B cell (primary cell): ENCODE measurements around the gene MBTPS2. TPM values are rescaled to one million over a fixed set of nuclear protein-coding genes. Genes with fewer than 3 reads are reported as not detected.

Source experiments
- ATAC-seq: fragments of 200-7000 bp; cut with Tn5 transposase; one replicate; pipeline ENCODE4 v1.10.0; 2021; ENCODE audit warnings: low read depth, mild to moderate bottlenecking, moderate number of reproducible peaks, moderate library complexity
- CTCF ChIA-PET: fragments of 350-600 bp; sonication (Branson Sonifier 250); formaldehyde crosslinking; loops from one replicate; lab custom pipeline; 2021; ENCODE audit warnings: antibody characterized with exemption, inconsistent platforms; lab: Charles Lee
- POLR2A ChIA-PET: fragments of 350-600 bp; sonication (Branson Sonifier 250); formaldehyde crosslinking; loops from one replicate; lab custom pipeline; 2021; ENCODE audit warnings: antibody characterized with exemption; lab: Charles Lee
- DNase-seq: peaks from one replicate; pipeline ENCODE4 v3.0.0; 2013
- H2AFZ ChIP-seq: 2 replicates; pipeline ENCODE4 v1.6.1; 2012; ENCODE audit warnings: mild to moderate bottlenecking, low read depth, low read length; ENCODE audit not compliant: insufficient read depth, poor library complexity, severe bottlenecking
- H3K27ac ChIP-seq, 2 donors: 1 replicate in 1 of 2; 2 replicates in 1 of 2; pipeline ENCODE4 v1.5.1; 2012 to 2013; ENCODE audit warnings: low read length in 2 of 2, mild to moderate bottlenecking in 2 of 2, moderate library complexity in 1 of 2
- H3K27me3 ChIP-seq, 4 experiments: fragments of 200-600 bp in 1 of 4; sonication (generic) in 1 of 4; replicated peaks in 1 of 4; 1 replicate in 2 of 4; 2 replicates in 2 of 4; pipeline versions ENCODE4 v1.6.1 to v1.7.0; 2013 to 2016; ENCODE audit warnings: low read length in 3 of 4, mild to moderate bottlenecking in 2 of 4, mixed read lengths in 1 of 4, moderate library complexity in 1 of 4; ENCODE audit not compliant: insufficient read depth in 4 of 4, control insufficient read depth in 3 of 4; ENCODE audit errors: control extremely low read depth in 1 of 4
- H3K36me3 ChIP-seq, 2 experiments: replicated peaks in 1 of 2; 1 replicate in 1 of 2; 2 replicates in 1 of 2; pipeline versions ENCODE4 v1.6.1 to v1.7.1; 2013; ENCODE audit warnings: low read length in 1 of 2; ENCODE audit not compliant: insufficient read depth in 2 of 2, control insufficient read depth in 1 of 2; ENCODE audit errors: control extremely low read depth in 1 of 2, extremely low read depth in 1 of 2
- H3K4me1 ChIP-seq, 2 donors: fragments of 200-600 bp in 1 of 2; sonication (generic) in 1 of 2; 1 replicate in 1 of 2; 2 replicates in 1 of 2; pipeline versions ENCODE4 v1.5.1 to v1.6.1; 2013 to 2017; ENCODE audit warnings: low read length in 2 of 2; ENCODE audit not compliant: control insufficient read depth in 2 of 2, insufficient read depth in 2 of 2
- H3K4me2 ChIP-seq: replicated peaks from 2 replicates; pipeline ENCODE3; 2012; ENCODE audit warnings: mild to moderate bottlenecking, low read depth, low read length; ENCODE audit not compliant: poor library complexity, severe bottlenecking
- H3K4me3 ChIP-seq, 5 experiments: fragments of 200-600 bp in 1 of 5; sonication (generic) in 1 of 5; 1 replicate in 3 of 5; 2 replicates in 2 of 5; pipeline versions ENCODE4 v1.5.1 to v1.7.0; 2011 to 2016; ENCODE audit warnings: low read length in 4 of 5, mild to moderate bottlenecking in 4 of 5, low read depth in 2 of 5, control low read depth in 1 of 5, moderate library complexity in 1 of 5; ENCODE audit not compliant: insufficient read depth in 1 of 5; ENCODE audit errors: control extremely low read depth in 1 of 5, extremely low read depth in 1 of 5
- H3K79me2 ChIP-seq: fragments of 200-600 bp; sonication (generic); one replicate; pipeline ENCODE4 v1.6.0; 2016; ENCODE audit warnings: low read length; ENCODE audit not compliant: control insufficient read depth, insufficient read depth
- H3K9ac ChIP-seq: fragments of 200-600 bp; sonication (generic); 2 replicates; pipeline ENCODE4 v1.6.1; 2017; ENCODE audit warnings: mild to moderate bottlenecking, low read length, moderate library complexity
- H3K9me3 ChIP-seq, 3 donors: one replicate each; pipeline versions ENCODE4 v1.6.1 to v1.7.1; 2013; ENCODE audit warnings: low read length in 2 of 3; ENCODE audit not compliant: control insufficient read depth in 2 of 3, insufficient read depth in 1 of 3; ENCODE audit errors: control extremely low read depth in 1 of 3
- H4K20me1 ChIP-seq: 2 replicates; pipeline ENCODE4 v1.6.0; 2012; ENCODE audit warnings: mild to moderate bottlenecking, low read length; ENCODE audit not compliant: insufficient read depth, control insufficient read depth, poor library complexity, severe bottlenecking
- H3K27ac Mint-ChIP-seq: one replicate; pipeline ENCODE4 v1.8.0; 2021; ENCODE audit warnings: mixed read lengths
- H3K27me3 Mint-ChIP-seq: one replicate; pipeline ENCODE4 v1.8.0; 2021; ENCODE audit warnings: mixed read lengths
- H3K4me1 Mint-ChIP-seq: one replicate; pipeline ENCODE4 v1.8.0; 2021; ENCODE audit warnings: mixed read lengths
- H3K4me3 Mint-ChIP-seq: one replicate; pipeline ENCODE4 v1.8.0; 2021; ENCODE audit warnings: mixed read lengths
- H3K9me3 Mint-ChIP-seq: one replicate; pipeline ENCODE4 v1.8.0; 2022; ENCODE audit warnings: mixed read lengths; ENCODE audit not compliant: insufficient read depth
- EZH2 ChIP-seq: IDR thresholded peaks from 2 replicates; pipeline ENCODE4 v1.6.1; 2012; ENCODE audit warnings: borderline replicate concordance, low read depth, mild to moderate bottlenecking, moderate library complexity, low read length; ENCODE audit not compliant: insufficient read depth, poor library complexity, severe bottlenecking
- intact Hi-C: fragments of 100-400 bp; cut with micrococcal nuclease; formaldehyde crosslinking; loops from one replicate; pipeline ENCODE4 v1.10.0; 2022
- polyA plus RNA-seq: library from polyadenylated mRNA; depleted of rRNA; stranded (reverse); fragments of >200 nt; gene quantifications from 2 replicates; pipeline ENCODE4 v1.2.3, GENCODE V29; 2012
- total RNA-seq, 2 donors: library from RNA; stranded (reverse); fragments of 120-200 nt in 1 of 2; gene quantifications; 1 replicate in 1 of 2; 2 replicates in 1 of 2; pipeline versions ENCODE4 v1.2.3 to v1.2.4, GENCODE V29; 2013 to 2022
- TF ChIP-seq, protein P1 (sequence below): fragments of 200-600 bp; IDR thresholded peaks from one replicate; pipeline ENCODE4 v1.8.0; 2022; ENCODE audit warnings: antibody characterized with exemption, mild to moderate bottlenecking

The MBTPS2 gene
- total and polyA plus RNA-seq, 2 donors (not counting 1 experiment from before 2014, with no cell fraction given) = 1.8 to 8.2 TPM

DNA sequence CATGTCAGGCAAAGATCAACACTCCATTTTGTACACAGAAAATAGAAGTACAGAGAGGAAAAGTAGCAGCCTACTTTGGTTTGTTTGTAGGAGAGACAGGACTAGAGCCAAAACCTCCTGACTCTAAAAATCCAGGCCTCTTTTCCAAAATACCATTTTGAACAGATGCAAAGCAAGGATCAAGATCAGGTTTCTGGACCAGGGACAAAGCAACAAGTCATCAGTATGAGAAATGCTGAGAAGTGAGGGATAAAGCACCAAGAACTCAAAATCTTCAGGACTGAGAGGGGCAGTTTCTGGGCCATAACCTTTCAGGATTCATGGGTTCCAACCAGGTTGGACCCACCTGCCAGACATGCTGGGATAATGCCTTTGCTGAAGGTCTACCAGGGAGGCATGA is 36.6 kb upstream of the MBTPS2 start:
- DNase-seq (no peak), ATAC-seq (no peak)
- H3K9ac ChIP-seq = no peak overlapping the region
- no peaks in the 10 kb centered on the region for H3K79me2 ChIP-seq
- H3K27me3 Mint-ChIP-seq = no peaks in the 10 kb centered on the region
- H4K20me1 ChIP-seq = no peaks in the 10 kb centered on the region
- H3K9me3 ChIP-seq = no peaks in the 10 kb centered on the region
- no peak overlapping the region for H3K4me2 ChIP-seq
- no peak overlapping the region for H3K4me3 ChIP-seq
- no peaks in the 10 kb centered on the region for H3K27me3 ChIP-seq
- no peaks in the 10 kb centered on the region for H3K4me1 Mint-ChIP-seq
- H3K27ac Mint-ChIP-seq = no peak overlapping the region
- no peaks in the 10 kb centered on the region for H3K9me3 Mint-ChIP-seq
- H3K4me1 ChIP-seq = no peaks in the 10 kb centered on the region
- CTCF ChIA-PET = no interaction called here
- TF ChIP-seq, protein P1, sequence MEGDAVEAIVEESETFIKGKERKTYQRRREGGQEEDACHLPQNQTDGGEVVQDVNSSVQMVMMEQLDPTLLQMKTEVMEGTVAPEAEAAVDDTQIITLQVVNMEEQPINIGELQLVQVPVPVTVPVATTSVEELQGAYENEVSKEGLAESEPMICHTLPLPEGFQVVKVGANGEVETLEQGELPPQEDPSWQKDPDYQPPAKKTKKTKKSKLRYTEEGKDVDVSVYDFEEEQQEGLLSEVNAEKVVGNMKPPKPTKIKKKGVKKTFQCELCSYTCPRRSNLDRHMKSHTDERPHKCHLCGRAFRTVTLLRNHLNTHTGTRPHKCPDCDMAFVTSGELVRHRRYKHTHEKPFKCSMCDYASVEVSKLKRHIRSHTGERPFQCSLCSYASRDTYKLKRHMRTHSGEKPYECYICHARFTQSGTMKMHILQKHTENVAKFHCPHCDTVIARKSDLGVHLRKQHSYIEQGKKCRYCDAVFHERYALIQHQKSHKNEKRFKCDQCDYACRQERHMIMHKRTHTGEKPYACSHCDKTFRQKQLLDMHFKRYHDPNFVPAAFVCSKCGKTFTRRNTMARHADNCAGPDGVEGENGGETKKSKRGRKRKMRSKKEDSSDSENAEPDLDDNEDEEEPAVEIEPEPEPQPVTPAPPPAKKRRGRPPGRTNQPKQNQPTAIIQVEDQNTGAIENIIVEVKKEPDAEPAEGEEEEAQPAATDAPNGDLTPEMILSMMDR = no peak
- TF ChIP-seq EZH2 = no peak
- H3K4me3 Mint-ChIP-seq = no peak overlapping the region
- H3K27ac ChIP-seq = no peak overlapping the region
- no peaks in the 10 kb centered on the region for H3K36me3 ChIP-seq
- intact Hi-C loops = no loop called here
- POLR2A ChIA-PET = no interaction called here
- H2AFZ ChIP-seq = no peak overlapping the region

- H3K36me3 ChIP-seq = no peaks in the 10 kb centered on the region
- no peaks in the 10 kb centered on the region for H3K4me1 Mint-ChIP-seq
- ATAC-seq = no peak
Measured at GRCh38 chrX:21806691-21807090, 32.7 kb upstream of the MBTPS2 start.

More at GRCh38 chrX:21806691-21807090, 32.7 kb upstream of the MBTPS2 start:
- Histone ChIP-seq H3K79me2 (no peaks in the 10 kb centered on the region), H3K27me3 (no peaks in the 10 kb centered on the region), H3K4me1 (no peaks in the 10 kb centered on the region), H3K27ac (no peak overlapping the region), H3K4me3 (no peak overlapping the region), H2AFZ (no peak overlapping the region), H3K4me2 (no peak overlapping the region), H4K20me1 (no peaks in the 10 kb centered on the region), H3K9me3 (no peaks in the 10 kb centered on the region), H3K9ac (no peak overlapping the region)
- ChIA-PET CTCF (no interaction called here), POLR2A (no interaction called here)
- Mint-ChIP-seq H3K9me3 (no peaks in the 10 kb centered on the region), H3K27ac (no peak overlapping the region), H3K27me3 (no peaks in the 10 kb centered on the region), H3K4me3 (no peak overlapping the region)
- intact Hi-C loops = no loop called here
- TF ChIP-seq, protein P1 = no peak
- no peak for TF ChIP-seq EZH2
- no peak for DNase-seq
